ENCODE data around the gene SNAPIN. TPM values are rescaled to one million over a fixed set of nuclear protein-coding genes. Genes with fewer than 3 reads are reported as not detected.

SNAPIN gene
- total and polyA plus RNA-seq, 9 of the 15 experiments (the other 6 are each of a cell fraction or from before 2014, with no cell fraction given): 11.2 to 43.9 (median 32.3) TPM

DNA sequence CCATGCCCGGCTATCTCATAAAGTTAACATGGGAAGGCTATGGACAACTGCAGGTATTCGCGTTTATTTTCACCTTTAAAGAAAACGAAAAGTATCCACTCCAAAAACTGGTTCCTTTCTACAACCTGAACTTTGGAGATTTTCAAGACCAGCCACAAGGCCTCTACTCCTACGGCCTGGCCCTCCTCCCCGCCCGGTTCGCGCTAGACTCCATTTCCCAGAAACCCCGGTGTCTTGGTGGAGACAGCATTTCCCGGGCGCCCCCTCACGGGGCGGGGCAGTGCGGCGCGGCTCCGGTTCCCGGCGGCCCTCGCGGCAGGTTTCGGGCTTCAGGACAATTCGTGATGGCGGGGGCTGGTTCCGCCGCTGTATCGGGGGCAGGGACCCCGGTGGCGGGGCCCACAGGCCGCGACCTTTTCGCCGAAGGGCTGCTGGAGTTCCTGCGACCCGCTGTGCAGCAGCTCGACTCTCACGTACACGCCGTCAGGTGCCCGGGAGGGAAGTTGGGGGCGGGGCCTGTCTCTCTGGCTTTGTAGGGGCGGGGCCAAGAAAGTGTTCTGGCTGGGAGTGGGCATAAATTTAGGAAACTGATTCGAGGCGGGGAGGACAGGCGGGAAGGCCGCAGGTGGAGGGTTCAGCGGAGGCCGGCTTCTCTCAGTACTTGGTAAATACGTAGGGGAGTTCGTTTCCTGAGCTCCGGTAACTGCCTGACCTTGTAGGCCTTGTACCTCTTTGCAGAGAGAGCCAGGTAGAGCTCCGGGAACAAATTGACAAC, at the start of gene SNAPIN (continued):
- TF ChIP-seq CREB3L1 (IDR thresholded peaks at IDR 0.05; ENCODE audit: borderline replicate concordance, low read depth) (peak; percentile 81; the same call in 1 of the 2 replicates), TAF1 (IDR thresholded peaks at IDR 0.05; ENCODE audit: control insufficient read depth, extremely low read depth, insufficient read depth, low read length, severe bottlenecking) (no peak), HSF4 (CRISPR knock-in tag; IDR thresholded peaks at IDR 0.05; ENCODE audit: borderline replicate concordance) (no peak), SRF (CRISPR knock-in tag; IDR thresholded peaks at IDR 0.05) (peak in 1 of 2 experiments; percentile 74; a peak in 1 of 4 replicates), CHCHD3 (CRISPR knock-in tag; IDR thresholded peaks at IDR 0.05) (no peak), SMAD4 (CRISPR knock-in tag; conservative IDR thresholded peaks at IDR 0.05) (peak; percentile 31; the same call in 1 of the 2 replicates), STAT5A (IDR thresholded peaks at IDR 0.05; ENCODE audit: borderline replicate concordance, low read length) (no peak), ESRRA (IDR thresholded peaks at IDR 0.05; ENCODE audit: borderline replicate concordance, low read depth) (peak; percentile 47; the same call in 1 of the 2 replicates), HNRNPLL (IDR thresholded peaks at IDR 0.05; ENCODE audit: low read depth, low read length, poor library complexity, severe bottlenecking) (peak; percentile 35), TSC22D4 (tag; IDR thresholded peaks at IDR 0.05) (no peak), ZNF583 (CRISPR knock-in tag; IDR thresholded peaks at IDR 0.05) (no peak)
- TF ChIP-seq, protein P1, sequence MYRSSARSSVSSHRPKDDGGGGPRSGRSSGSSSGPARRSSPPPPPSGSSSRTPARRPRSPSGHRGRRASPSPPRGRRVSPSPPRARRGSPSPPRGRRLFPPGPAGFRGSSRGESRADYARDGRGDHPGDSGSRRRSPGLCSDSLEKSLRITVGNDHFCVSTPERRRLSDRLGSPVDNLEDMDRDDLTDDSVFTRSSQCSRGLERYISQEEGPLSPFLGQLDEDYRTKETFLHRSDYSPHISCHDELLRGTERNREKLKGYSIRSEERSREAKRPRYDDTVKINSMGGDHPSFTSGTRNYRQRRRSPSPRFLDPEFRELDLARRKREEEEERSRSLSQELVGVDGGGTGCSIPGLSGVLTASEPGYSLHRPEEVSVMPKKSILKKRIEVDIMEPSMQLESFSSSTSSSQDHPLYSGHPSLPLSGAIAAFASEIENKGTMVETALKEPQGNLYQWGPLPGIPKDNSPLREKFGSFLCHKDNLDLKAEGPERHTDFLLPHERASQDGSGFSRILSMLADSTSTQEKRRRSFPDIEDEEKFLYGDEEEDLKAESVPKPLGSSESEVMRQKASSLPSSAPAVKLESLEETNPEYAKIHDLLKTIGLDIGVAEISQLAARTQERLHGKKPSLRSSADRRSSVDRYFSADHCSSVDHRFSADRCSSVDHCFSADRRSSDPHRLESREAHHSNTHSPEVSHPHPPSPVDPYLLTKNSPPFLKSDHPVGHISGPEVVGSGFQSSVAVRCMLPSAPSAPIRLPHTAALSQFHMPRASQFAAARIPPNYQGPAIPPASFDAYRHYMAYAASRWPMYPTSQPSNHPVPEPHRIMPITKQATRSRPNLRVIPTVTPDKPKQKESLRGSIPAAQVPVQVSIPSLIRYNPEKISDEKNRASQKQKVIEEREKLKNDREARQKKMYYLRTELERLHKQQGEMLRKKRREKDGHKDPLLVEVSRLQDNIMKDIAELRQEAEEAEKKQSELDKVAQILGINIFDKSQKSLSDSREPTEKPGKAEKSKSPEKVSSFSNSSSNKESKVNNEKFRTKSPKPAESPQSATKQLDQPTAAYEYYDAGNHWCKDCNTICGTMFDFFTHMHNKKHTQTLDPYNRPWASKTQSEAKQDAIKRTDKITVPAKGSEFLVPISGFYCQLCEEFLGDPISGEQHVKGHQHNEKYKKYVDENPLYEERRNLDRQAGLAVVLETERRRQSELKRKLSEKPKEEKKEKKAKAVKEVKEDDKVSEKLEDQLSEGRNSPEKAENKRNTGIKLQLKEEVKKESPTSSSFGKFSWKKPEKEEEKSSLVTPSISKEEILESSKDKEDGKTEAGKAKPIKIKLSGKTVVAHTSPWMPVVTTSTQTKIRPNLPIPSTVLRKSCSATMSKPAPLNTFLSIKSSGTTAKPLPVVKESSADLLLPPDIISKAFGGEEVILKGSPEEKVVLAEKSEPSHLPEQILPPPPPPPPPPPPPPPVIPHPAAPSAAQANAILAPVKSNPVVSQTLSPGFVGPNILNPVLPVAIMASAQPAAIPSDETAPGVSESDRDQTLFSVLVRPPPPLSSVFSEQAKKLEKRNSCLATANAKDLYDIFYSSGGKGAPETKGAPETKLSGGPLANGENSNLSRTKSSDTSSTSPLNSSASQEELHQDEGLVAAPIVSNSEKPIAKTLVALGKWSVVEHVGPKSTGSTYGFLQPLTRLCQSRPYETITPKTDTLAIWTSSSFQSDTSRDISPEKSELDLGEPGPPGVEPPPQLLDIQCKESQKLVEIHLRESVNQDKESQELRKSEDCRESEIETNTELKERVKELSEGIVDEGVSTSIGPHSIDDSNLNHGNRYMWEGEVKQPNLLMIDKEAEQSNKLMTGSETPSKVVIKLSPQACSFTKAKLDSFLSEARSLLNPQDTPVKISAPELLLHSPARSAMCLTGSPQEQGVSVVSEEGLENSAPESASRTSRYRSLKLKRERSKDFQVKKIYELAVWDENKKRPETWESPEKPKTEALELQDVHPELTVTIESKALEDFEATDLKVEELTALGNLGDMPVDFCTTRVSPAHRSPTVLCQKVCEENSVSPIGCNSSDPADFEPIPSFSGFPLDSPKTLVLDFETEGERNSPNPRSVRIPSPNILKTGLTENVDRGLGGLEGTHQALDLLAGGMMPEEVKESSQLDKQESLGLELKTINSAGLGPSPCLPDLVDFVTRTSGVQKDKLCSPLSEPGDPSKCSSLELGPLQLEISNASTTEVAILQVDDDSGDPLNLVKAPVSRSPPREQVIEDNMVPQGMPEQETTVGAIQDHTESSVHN (IDR thresholded peaks at IDR 0.05; ENCODE audit: borderline replicate concordance in 1 of 2, low read depth in 1 of 2): no peak
- TF ChIP-seq, protein P2, sequence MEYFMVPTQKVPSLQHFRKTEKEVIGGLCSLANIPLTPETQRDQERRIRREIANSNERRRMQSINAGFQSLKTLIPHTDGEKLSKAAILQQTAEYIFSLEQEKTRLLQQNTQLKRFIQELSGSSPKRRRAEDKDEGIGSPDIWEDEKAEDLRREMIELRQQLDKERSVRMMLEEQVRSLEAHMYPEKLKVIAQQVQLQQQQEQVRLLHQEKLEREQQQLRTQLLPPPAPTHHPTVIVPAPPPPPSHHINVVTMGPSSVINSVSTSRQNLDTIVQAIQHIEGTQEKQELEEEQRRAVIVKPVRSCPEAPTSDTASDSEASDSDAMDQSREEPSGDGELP (CRISPR knock-in tag; IDR thresholded peaks at IDR 0.05; ENCODE audit: borderline replicate concordance): peak; percentile 74; the same call in 1 of the 2 replicates
- TF ChIP-seq, protein P3, sequence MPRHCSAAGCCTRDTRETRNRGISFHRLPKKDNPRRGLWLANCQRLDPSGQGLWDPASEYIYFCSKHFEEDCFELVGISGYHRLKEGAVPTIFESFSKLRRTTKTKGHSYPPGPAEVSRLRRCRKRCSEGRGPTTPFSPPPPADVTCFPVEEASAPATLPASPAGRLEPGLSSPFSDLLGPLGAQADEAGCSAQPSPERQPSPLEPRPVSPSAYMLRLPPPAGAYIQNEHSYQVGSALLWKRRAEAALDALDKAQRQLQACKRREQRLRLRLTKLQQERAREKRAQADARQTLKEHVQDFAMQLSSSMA (CRISPR knock-in tag; IDR thresholded peaks at IDR 0.05): no peak

All from K562 (cell line).